LNCaP clone FGC (cell line): ENCODE measurements around the gene ATF6B.
"Not testable (repeated sequence)": the region's sequence is repeated elsewhere in the genome, so short reads cannot be mapped to it uniquely, and the experiment has no call there.

Experiments
- DNase-seq: peaks from one replicate; pipeline ENCODE4 v3.0.0-alpha.2; 2011; ENCODE audit warnings: low read depth
- H3K4me3 ChIP-seq: 2 replicates; pipeline ENCODE4 v1.5.1; 2011; ENCODE audit warnings: mild to moderate bottlenecking, low read depth, low read length, control low read depth
- CTCF ChIP-seq: IDR thresholded peaks from 2 replicates; pipeline ENCODE4 v1.5.1; 2012; ENCODE audit warnings: mild to moderate bottlenecking; ENCODE audit not compliant: control insufficient read depth, insufficient read depth; ENCODE audit errors: extremely low read depth

Gene ATF6B

DNA sequence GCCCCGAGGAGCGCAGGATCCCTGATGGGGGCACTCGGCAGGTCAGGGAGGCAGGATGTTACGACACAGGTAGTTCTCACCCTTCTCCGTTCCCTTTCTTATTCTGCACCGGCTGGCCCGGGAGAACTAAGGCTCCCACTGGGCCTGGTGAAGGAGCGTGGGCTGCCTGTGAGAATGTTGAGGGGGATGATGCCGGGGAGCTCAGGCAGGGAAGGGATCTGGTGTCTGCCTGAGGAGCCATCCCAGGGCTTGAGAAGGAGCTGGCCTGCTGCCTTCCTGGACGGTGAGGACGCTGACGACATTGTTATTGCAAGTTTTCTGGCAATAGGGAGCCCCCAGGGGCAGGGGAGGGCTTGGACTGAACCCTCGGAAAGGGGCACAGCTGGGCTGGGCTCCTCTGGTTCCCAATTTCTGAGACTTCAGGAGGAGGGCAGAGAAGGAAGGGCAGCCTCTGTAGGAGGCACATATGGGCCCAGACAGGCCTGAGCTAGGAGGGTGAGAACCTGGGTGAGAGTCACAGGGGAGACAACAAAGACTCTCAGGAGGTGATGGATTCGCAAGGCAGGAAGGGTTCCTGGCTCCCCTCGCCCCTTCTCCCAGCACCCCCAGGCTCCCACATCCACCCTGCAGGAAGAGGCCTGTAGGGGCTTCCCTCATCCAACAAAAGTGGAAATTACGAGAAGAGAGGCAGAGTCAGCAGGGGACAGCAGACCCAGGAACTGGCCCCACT is 57.1 kb downstream of the ATF6B start:
- no peak overlapping the region for H3K4me3 ChIP-seq
- TF ChIP-seq CTCF: no peak
- no peak for DNase-seq

DNA sequence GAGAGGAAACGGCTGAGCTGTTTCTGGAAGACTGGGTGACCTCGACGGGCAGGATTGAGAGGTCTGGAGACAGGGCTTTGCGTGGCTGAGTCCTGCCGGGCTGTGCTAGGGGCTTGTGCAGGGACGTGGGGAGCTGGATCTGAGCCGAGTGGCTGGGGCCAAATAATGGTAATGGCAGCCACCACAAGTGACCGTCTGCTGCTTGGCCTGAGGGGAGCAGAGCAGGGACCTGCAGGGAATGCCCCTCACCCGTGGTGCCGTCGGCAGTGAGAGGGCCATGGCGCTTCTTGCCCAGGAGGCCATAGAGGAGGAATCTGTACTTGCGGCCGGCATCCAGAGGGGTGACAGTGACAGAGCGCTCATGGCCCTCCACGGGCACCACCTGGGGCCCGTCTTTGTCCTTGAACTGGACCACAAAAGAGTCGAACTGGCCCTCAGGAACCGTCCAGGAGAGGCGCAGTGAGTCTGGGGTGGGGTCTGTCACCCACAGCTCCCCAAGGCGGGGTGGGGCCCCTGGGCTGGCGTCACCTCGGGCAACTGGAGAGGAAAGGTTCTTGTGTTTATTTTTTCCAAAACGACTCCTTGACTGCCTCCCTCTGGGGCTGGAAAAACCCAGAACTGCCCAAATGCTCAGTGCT is 58.0 kb downstream of the ATF6B start:
- TF ChIP-seq CTCF: no peak
- no peak for DNase-seq
- H3K4me3 ChIP-seq: no peak overlapping the region

DNA sequence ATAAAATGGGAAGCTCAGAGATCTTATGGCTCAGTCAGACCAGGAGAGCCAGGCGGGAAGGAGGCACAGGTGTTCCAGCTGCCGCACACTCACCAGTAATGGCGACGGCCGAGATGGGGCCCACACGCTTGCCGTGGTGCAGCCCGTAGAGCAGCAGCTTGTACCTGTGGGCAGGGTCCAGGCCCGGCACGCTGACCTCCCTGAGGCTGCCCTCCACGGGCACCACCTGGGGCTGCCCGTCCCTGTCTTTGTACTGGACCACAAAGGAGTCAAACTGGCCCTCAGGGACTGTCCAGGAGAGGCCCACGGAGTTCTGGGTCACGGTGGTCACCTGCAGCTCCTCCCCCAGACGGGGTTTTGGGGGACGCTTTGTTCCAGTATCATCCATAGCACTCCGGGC is 58.6 kb downstream of the ATF6B start:
- H3K4me3 ChIP-seq: no peak overlapping the region
- no peak for DNase-seq
- TF ChIP-seq CTCF: no peak

DNA sequence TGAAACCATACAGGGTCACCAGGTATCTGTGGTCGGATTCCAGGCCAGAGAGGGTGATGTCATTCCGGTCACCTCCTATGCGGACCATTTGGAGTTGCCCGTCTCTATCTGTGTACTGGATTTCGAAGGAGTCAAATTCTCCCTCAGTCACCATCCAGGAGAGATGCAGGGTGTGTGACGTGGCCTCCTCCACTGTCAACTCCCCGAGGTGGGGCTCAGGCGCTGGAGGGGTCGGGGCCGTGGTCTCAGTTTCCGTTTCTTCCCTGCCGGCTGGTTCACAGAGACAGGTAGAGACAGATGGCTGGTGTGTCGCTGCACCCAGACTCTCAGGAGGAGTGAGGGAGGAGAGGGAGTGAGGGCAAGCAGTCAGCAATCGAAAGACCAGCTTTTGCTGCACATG is 59.2 kb downstream of the ATF6B start:
- DNase-seq: no peak
- no peak overlapping the region for H3K4me3 ChIP-seq
- no peak for TF ChIP-seq CTCF

DNA sequence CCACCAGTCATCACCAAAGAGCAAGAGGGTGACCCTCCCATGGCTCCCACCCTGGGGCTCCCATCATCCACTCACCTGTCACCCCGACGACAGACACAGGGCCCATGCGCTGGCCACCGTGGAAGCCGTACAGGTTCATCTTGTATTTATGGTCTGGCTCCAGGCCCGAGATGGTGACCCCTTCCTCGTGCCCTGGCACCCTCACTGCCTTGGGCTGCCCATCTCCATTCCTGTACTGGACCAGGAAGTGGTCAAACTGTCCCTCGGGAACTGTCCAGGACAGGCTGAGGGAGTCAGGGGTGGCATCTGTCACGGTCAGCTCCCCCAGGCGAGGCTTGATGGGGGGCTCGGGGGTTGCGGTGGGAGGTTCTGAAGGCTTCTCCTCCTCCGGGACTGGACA is 59.7 kb downstream of the ATF6B start:
- H3K4me3 ChIP-seq, DNase-seq: not testable (repeated sequence)

DNA sequence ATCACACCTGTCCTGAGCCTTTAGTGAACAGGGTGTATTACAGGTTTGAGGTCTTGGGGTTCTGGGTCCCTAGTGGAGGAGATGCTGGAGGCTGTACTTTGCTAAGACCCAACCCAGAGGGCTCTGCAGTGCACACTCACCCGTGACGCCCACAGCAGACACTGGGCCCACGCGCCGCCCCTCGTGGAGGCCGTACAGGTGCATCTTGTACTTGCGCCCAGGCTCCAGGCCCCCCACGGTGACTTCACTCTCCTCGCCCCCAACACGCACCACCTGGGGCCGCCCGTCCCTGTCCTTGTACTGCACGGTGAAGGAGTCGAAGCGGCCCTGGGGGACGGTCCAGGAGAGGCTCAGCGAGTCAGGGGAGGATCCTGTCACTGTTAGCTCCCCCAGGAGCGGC is 60.5 kb downstream of the ATF6B start:
- not testable (repeated sequence) for DNase-seq, H3K4me3 ChIP-seq
